PC-9 (cell line): Measurements from ENCODE around the gene TBC1D14. TPM values are rescaled to one million over a fixed set of nuclear protein-coding genes. Genes with fewer than 3 reads are reported as not detected.

Source experiments
- BruUV-seq: library from RNA; stranded (reverse); fragments of 400-500 nt; replicated peaks from 2 replicates; lab custom pipeline; 2021; lab: Mats Ljungman, UMichigan
- CTCF ChIA-PET: fragments of 300-600 bp; sonication (Branson Sonifier 250); formaldehyde crosslinking; loops from one replicate; lab custom pipeline; 2022; ENCODE audit warnings: antibody characterized with exemption; lab: Charles Lee
- POLR2A ChIA-PET: fragments of 300-600 bp; sonication (Branson Sonifier 250); formaldehyde crosslinking; loops from one replicate; lab custom pipeline; 2022; ENCODE audit warnings: antibody characterized with exemption; ENCODE audit not compliant: unreplicated experiment; lab: Charles Lee
- DNase-seq, 2 experiments: peaks; one replicate each; pipeline versions ENCODE4 v3.0.0 to v3.0.0-alpha.2; 2015 to 2022; ENCODE audit warnings: mixed read lengths in 1 of 2
- H2AFZ ChIP-seq: fragments of 200-600 bp; sonication (generic); 2 replicates; pipeline ENCODE4 v1.8.1; 2017; ENCODE audit warnings: antibody characterized with exemption
- H3F3A ChIP-seq: fragments of 200-600 bp; sonication (generic); 2 replicates; pipeline ENCODE4 v1.8.1; 2017; ENCODE audit warnings: antibody characterized with exemption, mild to moderate bottlenecking, low read depth; ENCODE audit not compliant: insufficient read depth
- H3K27ac ChIP-seq: fragments of 200-600 bp; sonication (generic); 2 replicates; pipeline ENCODE4 v1.6.1; 2016; ENCODE audit warnings: mixed run types
- H3K27me3 ChIP-seq: fragments of 200-600 bp; sonication (generic); 2 replicates; pipeline ENCODE4 v1.6.1; 2016; ENCODE audit warnings: low read depth, mixed run types; ENCODE audit not compliant: insufficient read depth
- H3K36me3 ChIP-seq: fragments of 200-600 bp; sonication (generic); 2 replicates; pipeline ENCODE4 v1.6.1; 2016; ENCODE audit warnings: low read depth, mixed run types
- H3K4me1 ChIP-seq: fragments of 200-600 bp; sonication (generic); replicated peaks from 2 replicates; pipeline ENCODE4 v1.6.1; 2016; ENCODE audit warnings: mixed run types; ENCODE audit not compliant: insufficient read depth
- H3K4me2 ChIP-seq: fragments of 200-600 bp; sonication (generic); 2 replicates; pipeline ENCODE4 v1.6.1; 2017; ENCODE audit warnings: mixed run types
- H3K4me3 ChIP-seq: fragments of 200-600 bp; sonication (generic); 2 replicates; pipeline ENCODE4 v1.6.1; 2016; ENCODE audit warnings: mixed run types
- H3K79me2 ChIP-seq: fragments of 200-600 bp; sonication (generic); 2 replicates; pipeline ENCODE4 v1.6.1; 2017; ENCODE audit warnings: low read depth, mixed run types
- H3K9me2 ChIP-seq: fragments of 200-600 bp; sonication (generic); 2 replicates; pipeline ENCODE4 v1.8.1; 2017; ENCODE audit warnings: mild to moderate bottlenecking; ENCODE audit not compliant: insufficient read depth
- H3K9me3 ChIP-seq: fragments of 200-600 bp; sonication (generic); 2 replicates; pipeline ENCODE4 v1.8.1; 2016; ENCODE audit warnings: low read depth; ENCODE audit not compliant: insufficient read depth
- H4K20me1 ChIP-seq: fragments of 200-600 bp; sonication (generic); 2 replicates; pipeline ENCODE4 v1.8.1; 2017; ENCODE audit not compliant: insufficient read depth
- CTCF ChIP-seq: fragments of 200-600 bp; sonication (generic); conservative IDR thresholded peaks from 2 replicates; pipeline ENCODE4 v1.6.1; 2017; ENCODE audit warnings: mixed run types, antibody characterized with exemption, mild to moderate bottlenecking, moderate library complexity
- EZH2 ChIP-seq: fragments of 200-600 bp; sonication (generic); IDR thresholded peaks from 2 replicates; pipeline ENCODE4 v1.8.0; 2017; ENCODE audit warnings: antibody characterized with exemption, low read depth
- intact Hi-C: fragments of 100-400 bp; cut with micrococcal nuclease; formaldehyde crosslinking; loops from one replicate; pipeline ENCODE4 v1.10.0; 2022; ENCODE audit not compliant: unreplicated experiment
- total RNA-seq: library from RNA; stranded (reverse); gene quantifications from 2 replicates; pipeline ENCODE4 v1.2.3, GENCODE V29; 2021

The TBC1D14 gene
- total RNA-seq, 1 experiment from 2014 or later: 46.2 TPM

GRCh38 chr4:6881908-6882307 is 27.7 kb upstream of the TBC1D14 start:
- Histone ChIP-seq H3F3A (no peaks in the 10 kb centered on the region), H3K36me3 (0 out of 2 replicates have a peak, but pooled peaks cover 12% of the 10 kb centered on the region), H3K4me3 (no peak overlapping the region), H3K9me2 (no peaks in the 10 kb centered on the region), H3K9me3 (no peaks in the 10 kb centered on the region), H3K4me2 (no peak overlapping the region), H3K27me3 (no peaks in the 10 kb centered on the region), H4K20me1 (no peaks in the 10 kb centered on the region), H3K4me1 (no peaks in the 10 kb centered on the region), H3K27ac (no peak overlapping the region), H2AFZ (no peak overlapping the region), H3K79me2 (no peaks in the 10 kb centered on the region)
- CTCF ChIA-PET: no interaction called here
- POLR2A ChIA-PET: no interaction called here
- intact Hi-C loops: no loop called here
- TF ChIP-seq CTCF: no peak
- BruUV-seq: no TSS peak
- DNase-seq: no peak

GRCh38 chr4:6884341-6884870 is 25.2 kb upstream of the TBC1D14 start:
- Histone ChIP-seq H3K9me2 (no peaks in the 10 kb centered on the region), H3F3A (no peaks in the 10 kb centered on the region), H4K20me1 (no peaks in the 10 kb centered on the region), H3K4me2 (no peak overlapping the region), H3K27ac (no peak overlapping the region), H3K4me3 (no peak overlapping the region), H3K27me3 (no peaks in the 10 kb centered on the region), H3K36me3 (0 out of 2 replicates have a peak, but pooled peaks cover 6% of the 10 kb centered on the region), H3K79me2 (no peaks in the 10 kb centered on the region), H3K9me3 (no peaks in the 10 kb centered on the region), H3K4me1 (no peaks in the 10 kb centered on the region), H2AFZ (no peak overlapping the region)
- BruUV-seq: no TSS peak
- POLR2A ChIA-PET: interaction anchor here (0.6 kb wide), 1 partner anchor 167 kb away, joined by 7 read pairs; no protein-coding TSS in a partner anchor
- intact Hi-C loops: no loop called here
- CTCF ChIA-PET: no interaction called here
- TF ChIP-seq EZH2 (no peak), CTCF (no peak)
- DNase-seq: no peak

- H3F3A ChIP-seq: no peaks in the 10 kb centered on the region
- no peak overlapping the region for H3K27ac ChIP-seq
- no peak for DNase-seq
- H2AFZ ChIP-seq: no peak overlapping the region
- H3K4me3 ChIP-seq: no peak overlapping the region
- no peaks in the 10 kb centered on the region for H3K79me2 ChIP-seq
- H3K9me3 ChIP-seq: no peaks in the 10 kb centered on the region
- no peaks in the 10 kb centered on the region for H4K20me1 ChIP-seq
- H3K4me2 ChIP-seq: no peak overlapping the region
- intact Hi-C loops: no loop called here
- BruUV-seq: no TSS peak
- 0 out of 2 replicates have a peak, but pooled peaks cover 6% of the 10 kb centered on the region for H3K36me3 ChIP-seq
- no peaks in the 10 kb centered on the region for H3K4me1 ChIP-seq
- no peaks in the 10 kb centered on the region for H3K9me2 ChIP-seq
- POLR2A ChIA-PET: no interaction called here
- no peaks in the 10 kb centered on the region for H3K27me3 ChIP-seq
- CTCF ChIA-PET: no interaction called here
- no peak for TF ChIP-seq CTCF
- no peak for TF ChIP-seq EZH2
Measured at GRCh38 chr4:6885953-6886557, 23.6 kb upstream of the TBC1D14 start.
